MG63 (cell line): ENCODE data around the gene SCGB3A2. TPM values are rescaled to one million over a fixed set of nuclear protein-coding genes. Genes with fewer than 3 reads are reported as not detected.

Source experiments
- DNase-seq: peaks from one replicate; pipeline ENCODE4 v3.0.0-alpha.2; 2020
- H3K27me3 ChIP-seq: fragments of 250-450 bp; sonication (Bioruptor Pico); 2 replicates; pipeline ENCODE4 v1.5.1; 2020; ENCODE audit warnings: mild to moderate bottlenecking, moderate library complexity
- H3K36me3 ChIP-seq: fragments of 250-450 bp; sonication (Bioruptor Pico); 2 replicates; pipeline ENCODE4 v1.5.1; 2020; ENCODE audit warnings: mild to moderate bottlenecking, moderate library complexity
- H3K4me3 ChIP-seq: fragments of 250-450 bp; sonication (Bioruptor Pico); 2 replicates; pipeline ENCODE4 v1.5.1; 2020; ENCODE audit warnings: mild to moderate bottlenecking, moderate library complexity
- H3K9me3 ChIP-seq: fragments of 250-450 bp; sonication (Bioruptor Pico); 2 replicates; pipeline ENCODE4 v1.5.1; 2020; ENCODE audit warnings: mild to moderate bottlenecking, moderate library complexity
- total RNA-seq: library from RNA; depleted of rRNA; stranded (reverse); fragments of >200 nt; shearing (Covaris generic); gene quantifications from 2 replicates; pipeline ENCODE4 v1.2.3, GENCODE V29; 2014; ENCODE audit warnings: low replicate concordance; rRNA removed

SCGB3A2 gene
- not detected in 2 replicates for total RNA-seq

GRCh38 chr5:147878066-147878759, at the start of gene SCGB3A2:
SCGB3A2 (plus strand) TSS chr5:147878711; CDS start chr5:147878804, 93 bp downstream.
- H3K4me3 ChIP-seq = no peak within 1 kb of the TSS
- H3K9me3 ChIP-seq = no peaks in the 10 kb centered on the region; the same call in 1 of the 2 replicates
- H3K36me3 ChIP-seq = no peaks in the 10 kb centered on the region
- no peak for DNase-seq
- H3K27me3 ChIP-seq = peaks cover 14% of the 10 kb centered on the region

DNA sequence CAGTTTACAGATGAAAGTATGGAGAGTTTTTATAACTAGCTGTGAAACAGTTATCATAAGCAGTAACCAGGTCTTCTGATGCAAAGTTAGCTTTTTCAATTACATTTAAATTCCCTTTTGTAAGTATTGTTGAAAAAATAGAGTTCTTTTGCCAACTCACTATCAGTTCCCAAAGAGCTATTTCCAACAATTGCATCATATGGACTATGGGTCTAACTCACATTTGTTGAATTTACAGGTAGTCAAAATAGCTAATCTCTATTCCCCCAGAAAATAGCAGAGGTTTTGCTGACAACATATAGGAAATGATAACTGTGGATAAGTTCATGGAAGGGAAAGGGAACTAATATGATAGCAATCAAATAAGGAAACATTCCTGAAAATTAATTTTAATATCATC, 48.5 kb upstream of the SCGB3A2 start:
- DNase-seq = no peak
- Histone ChIP-seq H3K27me3 (peaks cover 25% of the 10 kb centered on the region), H3K9me3 (no peaks in the 10 kb centered on the region), H3K4me3 (no peak overlapping the region), H3K36me3 (no peaks in the 10 kb centered on the region)

DNA sequence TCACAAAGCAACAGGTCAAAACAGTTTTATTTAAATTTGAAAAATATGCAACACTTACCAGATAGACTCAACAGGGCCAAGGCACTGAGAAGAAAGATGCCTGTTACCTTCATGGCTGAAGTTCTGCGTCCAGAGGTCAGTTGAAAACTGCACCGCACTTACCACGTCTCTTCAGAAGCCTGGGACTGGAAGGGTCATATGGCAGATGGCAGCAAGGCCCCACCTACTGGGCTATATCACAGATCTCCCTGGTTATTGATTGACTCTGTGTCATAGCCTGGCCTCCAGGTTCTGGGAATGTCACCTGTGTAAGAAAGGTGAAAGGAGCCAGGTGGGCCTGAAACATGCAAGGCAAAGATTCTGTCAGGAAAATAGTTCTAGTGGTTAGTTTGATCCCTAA, 47.0 kb upstream of the SCGB3A2 start, which contains the start of gene SPINK1:
Gene SPINK1, minus strand, starts transcription at position 207 of the 400 bp plus-strand sequence. Its CDS starts 94 bp downstream, at position 113.
- DNase-seq = no peak

DNA sequence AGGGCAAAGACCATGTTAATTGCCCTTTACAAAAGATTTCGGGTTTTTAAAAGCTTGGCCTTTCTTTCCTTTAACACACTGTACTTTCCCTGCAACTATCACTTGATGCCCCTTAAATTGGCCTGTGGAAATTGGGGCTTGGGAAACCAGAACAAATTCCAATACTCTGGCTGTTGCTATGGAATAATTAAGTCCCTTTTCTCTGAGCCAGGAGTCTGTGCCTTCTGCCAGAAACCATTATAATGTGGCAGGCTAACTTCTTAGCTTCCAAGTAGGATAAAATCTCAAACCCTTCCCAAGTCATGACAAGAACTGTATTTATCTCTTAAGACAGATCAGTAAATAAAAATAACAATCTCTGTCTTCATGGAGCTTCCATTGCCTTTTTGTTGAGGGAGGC, 46.0 kb upstream of the SCGB3A2 start:
- no peak for DNase-seq
- peaks cover 16% of the 10 kb centered on the region for H3K27me3 ChIP-seq
- no peaks in the 10 kb centered on the region for H3K9me3 ChIP-seq
- H3K36me3 ChIP-seq = no peaks in the 10 kb centered on the region
- no peak overlapping the region for H3K4me3 ChIP-seq

More for the DNA sequence above, 47.0 kb upstream of the SCGB3A2 start, which contains the start of gene SPINK1:
- Histone ChIP-seq H3K4me3 (no peak within 1 kb of the TSS), H3K9me3 (no peaks in the 10 kb centered on the region), H3K36me3 (no peaks in the 10 kb centered on the region), H3K27me3 (peaks cover 24% of the 10 kb centered on the region)

- H3K36me3 ChIP-seq = no peaks in the 10 kb centered on the region
- DNase-seq = no peak
Measured at GRCh38 chr5:147835386-147835798, 43.1 kb upstream of the SCGB3A2 start.

GRCh38 chr5:147836439-147836838, 42.1 kb upstream of the SCGB3A2 start:
- Histone ChIP-seq H3K4me3 (no peak overlapping the region), H3K27me3 (peaks cover 3% of the 10 kb centered on the region; the same call in 1 of the 2 replicates), H3K9me3 (no peaks in the 10 kb centered on the region), H3K36me3 (no peaks in the 10 kb centered on the region)
- DNase-seq = no peak

More at GRCh38 chr5:147835386-147835798, 43.1 kb upstream of the SCGB3A2 start:
- Histone ChIP-seq H3K27me3 (no peaks in the 10 kb centered on the region; the same call in 1 of the 2 replicates), H3K9me3 (no peaks in the 10 kb centered on the region), H3K4me3 (no peak overlapping the region)

- peaks cover 12% of the 10 kb centered on the region for H3K27me3 ChIP-seq
- no peak for DNase-seq
- no peak overlapping the region for H3K4me3 ChIP-seq
- no peaks in the 10 kb centered on the region for H3K36me3 ChIP-seq
- no peaks in the 10 kb centered on the region for H3K9me3 ChIP-seq
Measured at GRCh38 chr5:147842869-147843268, 35.6 kb upstream of the SCGB3A2 start.

DNA sequence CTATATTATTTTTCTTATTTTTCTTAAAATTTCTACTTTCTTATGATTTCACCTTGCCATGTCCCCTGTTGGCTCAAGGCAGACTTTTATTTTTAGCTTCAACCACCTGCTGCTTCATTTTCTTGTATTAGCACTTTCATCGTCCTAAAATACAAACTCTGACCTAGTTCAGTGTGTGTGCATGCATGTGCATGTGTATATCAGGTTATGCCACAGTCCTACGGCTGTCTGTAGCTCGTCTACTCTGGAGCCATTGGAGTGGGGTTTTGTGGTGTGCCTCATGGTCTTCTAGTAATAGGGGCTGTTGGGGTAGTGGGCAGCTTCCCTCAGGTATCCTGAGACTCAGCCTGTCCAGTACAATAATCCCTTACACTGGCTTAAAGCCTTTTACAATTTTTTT, 33.7 kb upstream of the SCGB3A2 start:
- H3K9me3 ChIP-seq = no peaks in the 10 kb centered on the region
- no peak for DNase-seq
- peaks cover 12% of the 10 kb centered on the region for H3K27me3 ChIP-seq
- H3K4me3 ChIP-seq = no peak overlapping the region
- no peaks in the 10 kb centered on the region for H3K36me3 ChIP-seq

GRCh38 chr5:147845618-147846017, 32.9 kb upstream of the SCGB3A2 start:
- no peaks in the 10 kb centered on the region for H3K36me3 ChIP-seq
- peaks cover 12% of the 10 kb centered on the region for H3K27me3 ChIP-seq

GRCh38 chr5:147849226-147849625, 29.3 kb upstream of the SCGB3A2 start:
- peaks cover 7% of the 10 kb centered on the region for H3K27me3 ChIP-seq
- no peak overlapping the region for H3K4me3 ChIP-seq
- H3K9me3 ChIP-seq = no peaks in the 10 kb centered on the region
- H3K36me3 ChIP-seq = no peaks in the 10 kb centered on the region
- no peak for DNase-seq

More at GRCh38 chr5:147845618-147846017, 32.9 kb upstream of the SCGB3A2 start:
- Histone ChIP-seq H3K4me3 (no peak overlapping the region), H3K9me3 (no peaks in the 10 kb centered on the region)
- DNase-seq = no peak

- Histone ChIP-seq H3K4me3 (no peak overlapping the region), H3K36me3 (no peaks in the 10 kb centered on the region), H3K9me3 (no peaks in the 10 kb centered on the region), H3K27me3 (peaks cover 7% of the 10 kb centered on the region)
- no peak for DNase-seq
Measured at GRCh38 chr5:147851578-147851977, 26.9 kb upstream of the SCGB3A2 start.

DNA sequence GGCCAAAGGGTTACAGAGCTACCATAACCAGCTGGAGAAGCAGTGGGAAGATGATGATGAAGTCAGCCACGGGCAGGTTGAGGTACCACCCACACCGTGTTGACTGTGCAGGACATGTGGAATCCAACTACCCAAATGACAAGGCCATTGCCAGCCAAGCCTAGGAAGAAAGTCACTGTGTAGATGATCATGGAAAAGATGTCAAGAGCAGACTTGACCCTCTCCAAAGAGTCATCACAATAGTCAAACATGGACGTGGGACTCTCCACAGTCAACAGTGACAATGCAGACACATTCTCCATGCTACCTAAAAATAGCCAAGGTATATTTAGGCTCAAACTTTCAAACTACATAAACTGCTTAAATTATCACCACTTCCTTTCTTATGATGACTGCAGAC, 26.1 kb upstream of the SCGB3A2 start:
- DNase-seq = no peak
- no peaks in the 10 kb centered on the region for H3K36me3 ChIP-seq
- H3K27me3 ChIP-seq = peaks cover 7% of the 10 kb centered on the region
- no peaks in the 10 kb centered on the region for H3K9me3 ChIP-seq
- H3K4me3 ChIP-seq = no peak overlapping the region

GRCh38 chr5:147853372-147853987, 25.0 kb upstream of the SCGB3A2 start:
- H3K36me3 ChIP-seq = no peaks in the 10 kb centered on the region
- H3K27me3 ChIP-seq = peaks cover 10% of the 10 kb centered on the region
- H3K4me3 ChIP-seq = no peak overlapping the region
- H3K9me3 ChIP-seq = no peaks in the 10 kb centered on the region
- DNase-seq = no peak

DNA sequence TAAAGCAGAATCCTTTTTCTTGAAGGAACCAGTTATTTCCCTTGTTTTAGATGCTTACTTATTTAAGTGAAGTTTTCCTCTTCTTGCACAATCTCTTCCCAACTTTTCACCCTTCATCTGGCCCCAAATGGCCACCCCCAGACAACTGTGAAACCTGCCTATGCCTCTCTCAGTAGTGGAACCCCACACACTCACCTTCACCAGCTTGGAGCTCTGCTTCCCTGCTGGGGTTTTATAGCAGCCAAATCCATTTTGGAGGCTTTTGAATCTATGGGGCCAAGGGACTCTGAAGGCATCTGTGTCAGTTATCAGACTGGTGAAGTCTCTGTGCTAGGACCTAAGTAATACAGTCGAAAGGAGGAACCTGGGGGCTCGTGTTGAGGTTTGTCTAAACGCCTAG, 24.2 kb upstream of the SCGB3A2 start:
- Histone ChIP-seq H3K9me3 (no peaks in the 10 kb centered on the region), H3K36me3 (no peaks in the 10 kb centered on the region), H3K27me3 (peaks cover 10% of the 10 kb centered on the region), H3K4me3 (no peak overlapping the region)
- DNase-seq = no peak

- DNase-seq = no peak
- Histone ChIP-seq H3K36me3 (no peaks in the 10 kb centered on the region), H3K27me3 (peaks cover 10% of the 10 kb centered on the region), H3K4me3 (no peak overlapping the region), H3K9me3 (no peaks in the 10 kb centered on the region)
Measured at GRCh38 chr5:147854894-147855773, 23.4 kb upstream of the SCGB3A2 start.

GRCh38 chr5:147855774-147856069, 22.8 kb upstream of the SCGB3A2 start:
- Histone ChIP-seq H3K36me3 (no peaks in the 10 kb centered on the region), H3K27me3 (peaks cover 10% of the 10 kb centered on the region), H3K9me3 (no peaks in the 10 kb centered on the region), H3K4me3 (no peak overlapping the region)
- no peak for DNase-seq

DNA sequence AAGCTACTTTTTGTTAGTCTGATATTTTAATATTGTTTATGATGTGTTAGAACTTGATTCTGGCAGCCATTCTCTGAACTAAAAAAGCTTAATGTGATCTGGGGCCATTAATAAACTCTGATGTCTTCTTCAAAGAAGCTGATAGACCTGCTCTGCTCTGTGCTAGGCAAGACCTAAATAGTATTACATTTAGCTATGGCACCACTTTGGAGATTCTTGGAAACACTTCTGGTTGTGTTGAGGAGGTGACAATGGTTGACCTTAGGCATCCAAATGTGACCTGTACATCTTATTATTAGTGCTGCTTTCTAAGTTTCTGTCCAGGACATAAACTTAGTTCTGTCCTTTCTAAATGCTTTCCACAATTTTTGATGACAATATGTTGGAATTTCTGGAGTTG, 21.7 kb upstream of the SCGB3A2 start:
- Histone ChIP-seq H3K4me3 (no peak overlapping the region), H3K36me3 (no peaks in the 10 kb centered on the region), H3K9me3 (no peaks in the 10 kb centered on the region), H3K27me3 (peaks cover 10% of the 10 kb centered on the region)
- DNase-seq = no peak
